ENCODE data around the gene LRMDA. TPM values are rescaled to one million over a fixed set of nuclear protein-coding genes. Genes with fewer than 3 reads are reported as not detected.

The LRMDA gene
- total RNA-seq, 1 donor from 2014 or later: 0.19 TPM

- TF ChIP-seq CTCF (IDR thresholded peaks at IDR 0.05): no peak
- DNase-seq (ENCODE audit: extremely low spot score, unreplicated experiment): no peak
- Mint-ChIP-seq H3K27me3 (ENCODE audit: unreplicated experiment) (peaks cover 8% of the 10 kb centered on the region), H3K4me3 (ENCODE audit: unreplicated experiment) (no peak overlapping the region), H3K9me3 (ENCODE audit: unreplicated experiment) (peaks cover 12% of the 10 kb centered on the region), H3K36me3 (ENCODE audit: unreplicated experiment) (peaks cover 2% of the 10 kb centered on the region), H3K4me1 (ENCODE audit: unreplicated experiment) (no peaks in the 10 kb centered on the region), H3K27ac (ENCODE audit: unreplicated experiment) (no peak overlapping the region)
These were observed 1038.3 kb downstream of the LRMDA start for GRCh38 chr10:76469675-76470074.

- Mint-ChIP-seq H3K27ac (ENCODE audit: unreplicated experiment) (no peak overlapping the region), H3K36me3 (ENCODE audit: unreplicated experiment) (no peaks in the 10 kb centered on the region), H3K9me3 (ENCODE audit: unreplicated experiment) (peaks cover 27% of the 10 kb centered on the region), H3K27me3 (ENCODE audit: unreplicated experiment) (peaks cover 6% of the 10 kb centered on the region), H3K4me3 (ENCODE audit: unreplicated experiment) (no peak overlapping the region), H3K4me1 (ENCODE audit: unreplicated experiment) (no peaks in the 10 kb centered on the region)
- DNase-seq (ENCODE audit: extremely low spot score, unreplicated experiment): no peak
- TF ChIP-seq CTCF (IDR thresholded peaks at IDR 0.05): no peak
These were observed 1047.8 kb downstream of the LRMDA start for GRCh38 chr10:76479103-76479790.

- Mint-ChIP-seq H3K9me3 (ENCODE audit: unreplicated experiment) (peaks cover 27% of the 10 kb centered on the region), H3K36me3 (ENCODE audit: unreplicated experiment) (no peaks in the 10 kb centered on the region), H3K27ac (ENCODE audit: unreplicated experiment) (no peak overlapping the region), H3K4me1 (ENCODE audit: unreplicated experiment) (no peaks in the 10 kb centered on the region), H3K4me3 (ENCODE audit: unreplicated experiment) (no peak overlapping the region), H3K27me3 (ENCODE audit: unreplicated experiment) (peaks cover 2% of the 10 kb centered on the region)
- TF ChIP-seq CTCF (IDR thresholded peaks at IDR 0.05): no peak
- no peak for DNase-seq (ENCODE audit: extremely low spot score, unreplicated experiment)
These were observed 1049.8 kb downstream of the LRMDA start for GRCh38 chr10:76481178-76481577.

GRCh38 chr10:76487582-76487981, 1056.2 kb downstream of the LRMDA start:
- Mint-ChIP-seq H3K36me3 (ENCODE audit: unreplicated experiment) (peaks cover 23% of the 10 kb centered on the region), H3K4me1 (ENCODE audit: unreplicated experiment) (peaks cover 23% of the 10 kb centered on the region), H3K27ac (ENCODE audit: unreplicated experiment) (no peak overlapping the region), H3K9me3 (ENCODE audit: unreplicated experiment) (peaks cover 58% of the 10 kb centered on the region), H3K27me3 (ENCODE audit: unreplicated experiment) (no peaks in the 10 kb centered on the region), H3K4me3 (ENCODE audit: unreplicated experiment) (no peak overlapping the region)
- no peak for TF ChIP-seq CTCF (IDR thresholded peaks at IDR 0.05)
- DNase-seq (ENCODE audit: extremely low spot score, unreplicated experiment): no peak

- H3K4me1 Mint-ChIP-seq (ENCODE audit: unreplicated experiment): peaks cover 25% of the 10 kb centered on the region
- no peaks in the 10 kb centered on the region for H3K27me3 Mint-ChIP-seq (ENCODE audit: unreplicated experiment)
- H3K27ac Mint-ChIP-seq (ENCODE audit: unreplicated experiment): no peak overlapping the region
- TF ChIP-seq CTCF (IDR thresholded peaks at IDR 0.05): no peak
- H3K36me3 Mint-ChIP-seq (ENCODE audit: unreplicated experiment): peaks cover 23% of the 10 kb centered on the region
- DNase-seq (ENCODE audit: extremely low spot score, unreplicated experiment): no peak
- H3K4me3 Mint-ChIP-seq (ENCODE audit: unreplicated experiment): no peak overlapping the region
- H3K9me3 Mint-ChIP-seq (ENCODE audit: unreplicated experiment): peaks cover 50% of the 10 kb centered on the region
These were observed 1057.2 kb downstream of the LRMDA start for GRCh38 chr10:76488602-76489001.
